ENCODE data around the gene CCDC9B. TPM values are rescaled to one million over a fixed set of nuclear protein-coding genes. Genes with fewer than 3 reads are reported as not detected.

The CCDC9B gene
- total RNA-seq, 1 experiment from 2014 or later = 1.4 TPM

- H3K4me1 Mint-ChIP-seq = peaks cover 32% of the 10 kb centered on the region
- ChIA-PET POLR2A (interaction anchor here (1.1 kb wide), 1 partner anchor 13 kb away, joined by 3 read pairs; no protein-coding TSS in a partner anchor), CTCF (interaction anchor here (0.7 to 17.8 kb wide), 17 partner anchors 11 to 273 kb away, joined by 3 to 690 read pairs (median 5); partner anchors contain the start of genes CCDC9B, IVD, PAK6 and PLCB2)
- H3K9me3 Mint-ChIP-seq = peaks cover 4% of the 10 kb centered on the region; the same call in 1 of the 2 replicates
- peaks cover 28% of the 10 kb centered on the region for H3K27me3 Mint-ChIP-seq (ENCODE audit: low read depth)
- TF ChIP-seq E2F1 (CRISPR knock-in tag; IDR thresholded peaks at IDR 0.05) (no peak), ZSCAN18 (CRISPR knock-in tag; IDR thresholded peaks at IDR 0.05) (no peak), ZNF232 (CRISPR knock-in tag; IDR thresholded peaks at IDR 0.05) (no peak), IRF1 (CRISPR knock-in tag; IDR thresholded peaks at IDR 0.05) (no peak), ESRRA (CRISPR knock-in tag; IDR thresholded peaks at IDR 0.05; ENCODE audit: borderline replicate concordance) (no peak), ETV6 (CRISPR knock-in tag; IDR thresholded peaks at IDR 0.05) (no peak), ATF1 (CRISPR knock-in tag; IDR thresholded peaks at IDR 0.05) (no peak), ELF4 (CRISPR knock-in tag; IDR thresholded peaks at IDR 0.05; ENCODE audit: low read depth) (no peak), RELA (CRISPR knock-in tag; IDR thresholded peaks at IDR 0.05; ENCODE audit: borderline replicate concordance) (no peak), USF1 (CRISPR knock-in tag; IDR thresholded peaks at IDR 0.05) (no peak), ZNF423 (CRISPR knock-in tag; IDR thresholded peaks at IDR 0.05) (no peak), ATF2 (CRISPR knock-in tag; IDR thresholded peaks at IDR 0.05; ENCODE audit: borderline replicate concordance, low read depth) (no peak), TEAD1 (CRISPR knock-in tag; IDR thresholded peaks at IDR 0.05) (no peak), SOX15 (CRISPR knock-in tag; IDR thresholded peaks at IDR 0.05) (no peak), ZNF281 (CRISPR knock-in tag; IDR thresholded peaks at IDR 0.05) (no peak), TCF7 (CRISPR knock-in tag; IDR thresholded peaks at IDR 0.05; ENCODE audit: low read depth) (no peak)
- H3K4me3 Mint-ChIP-seq = no peak overlapping the region
- no peak overlapping the region for H3K27ac Mint-ChIP-seq
- ATAC-seq (no peak), DNase-seq (ENCODE audit: low spot score) (no peak)
- H3K36me3 Mint-ChIP-seq = no peaks in the 10 kb centered on the region
These were observed 20.3 kb downstream of the CCDC9B start for GRCh38 chr15:40320409-40320808.

GRCh38 chr15:40317580-40317979, 23.2 kb downstream of the CCDC9B start:
- Mint-ChIP-seq H3K4me3 (no peak overlapping the region), H3K9me3 (peaks cover 4% of the 10 kb centered on the region; the same call in 1 of the 2 replicates), H3K27me3 (ENCODE audit: low read depth) (peaks cover 26% of the 10 kb centered on the region), H3K27ac (no peak overlapping the region), H3K4me1 (peaks cover 21% of the 10 kb centered on the region), H3K36me3 (no peaks in the 10 kb centered on the region)
- POLR2A ChIA-PET = interaction anchor here (1.1 kb wide), 1 partner anchor 113 kb away, joined by 4 read pairs; no protein-coding TSS in a partner anchor
- no peak for DNase-seq (ENCODE audit: low spot score)
- CTCF ChIA-PET = interaction anchor here (1.3 to 17.8 kb wide), 4 partner anchors 10 to 43 kb away, joined by 4 to 690 read pairs (median 136); partner anchors contain the start of genes CCDC9B and PLCB2
- no peak for ATAC-seq
- TF ChIP-seq SMAD4 (CRISPR knock-in tag; IDR thresholded peaks at IDR 0.05) (no peak), NR1H2 (CRISPR knock-in tag; IDR thresholded peaks at IDR 0.05) (no peak), RORB (CRISPR knock-in tag; IDR thresholded peaks at IDR 0.05) (no peak), ZNF317 (CRISPR knock-in tag; IDR thresholded peaks at IDR 0.05; ENCODE audit: borderline replicate concordance, low read depth) (no peak), ZNF416 (CRISPR knock-in tag; IDR thresholded peaks at IDR 0.05) (no peak), RELA (CRISPR knock-in tag; IDR thresholded peaks at IDR 0.05; ENCODE audit: borderline replicate concordance) (no peak), ATF6 (CRISPR knock-in tag; IDR thresholded peaks at IDR 0.05) (no peak), FOXJ3 (CRISPR knock-in tag; IDR thresholded peaks at IDR 0.05; ENCODE audit: borderline replicate concordance) (no peak)

Data from WTC11 (cell line).